Measurements from ENCODE around the gene LGMN. TPM values are rescaled to one million over a fixed set of nuclear protein-coding genes. Genes with fewer than 3 reads are reported as not detected.

LGMN gene
- total and polyA plus RNA-seq, 12 donors: 82.2 to 211 (median 103) TPM

- 69 to 73% methylated on average over 13 of the region's 13 CpGs for WGBS, 2 donors
- Histone ChIP-seq H3K36me3 (peaks cover 0 to 43% (median 3%) of the 10 kb centered on the region in 9 donors), H3K27me3 (no peaks in the 10 kb centered on the region), H3K9me3 (no peaks in the 10 kb centered on the region), H3K4me1 (peaks cover 0 to 64% (median 29%) of the 10 kb centered on the region in 9 donors), H3K4me3 (peak overlapping the region in 1 of 10 donors; percentile 62), H3K27ac (peak overlapping the region in 4 of 10 donors; percentile 8 to 95 (median 47))
- DNase-seq: no peak
- intact Hi-C loops (cut with DNase I): loop anchor here in 1 of 10 donors (5.0 kb wide), 1 partner anchor 393 kb away; no protein-coding TSS in a partner anchor
- ATAC-seq: peak in 2 of 8 donors; percentile 5 to 7
- TF ChIP-seq, protein P1, sequence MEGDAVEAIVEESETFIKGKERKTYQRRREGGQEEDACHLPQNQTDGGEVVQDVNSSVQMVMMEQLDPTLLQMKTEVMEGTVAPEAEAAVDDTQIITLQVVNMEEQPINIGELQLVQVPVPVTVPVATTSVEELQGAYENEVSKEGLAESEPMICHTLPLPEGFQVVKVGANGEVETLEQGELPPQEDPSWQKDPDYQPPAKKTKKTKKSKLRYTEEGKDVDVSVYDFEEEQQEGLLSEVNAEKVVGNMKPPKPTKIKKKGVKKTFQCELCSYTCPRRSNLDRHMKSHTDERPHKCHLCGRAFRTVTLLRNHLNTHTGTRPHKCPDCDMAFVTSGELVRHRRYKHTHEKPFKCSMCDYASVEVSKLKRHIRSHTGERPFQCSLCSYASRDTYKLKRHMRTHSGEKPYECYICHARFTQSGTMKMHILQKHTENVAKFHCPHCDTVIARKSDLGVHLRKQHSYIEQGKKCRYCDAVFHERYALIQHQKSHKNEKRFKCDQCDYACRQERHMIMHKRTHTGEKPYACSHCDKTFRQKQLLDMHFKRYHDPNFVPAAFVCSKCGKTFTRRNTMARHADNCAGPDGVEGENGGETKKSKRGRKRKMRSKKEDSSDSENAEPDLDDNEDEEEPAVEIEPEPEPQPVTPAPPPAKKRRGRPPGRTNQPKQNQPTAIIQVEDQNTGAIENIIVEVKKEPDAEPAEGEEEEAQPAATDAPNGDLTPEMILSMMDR (IDR thresholded peaks at IDR 0.05): no peak
Measured at GRCh38 chr14:92655419-92656201, 92.8 kb downstream of the LGMN start.

- H3K9me3 ChIP-seq: no peaks in the 10 kb centered on the region
- H3K27me3 ChIP-seq: no peaks in the 10 kb centered on the region
- 91 to 92% methylated on average over 18 of the region's 18 CpGs for WGBS, 2 donors
- TF ChIP-seq, protein P1 (IDR thresholded peaks at IDR 0.05): no peak
- peaks cover 0 to 42% (median 0%) of the 10 kb centered on the region in 9 donors for H3K36me3 ChIP-seq
- peak overlapping the region in 1 of 10 donors; percentile 95 for H3K27ac ChIP-seq
- intact Hi-C loops (cut with DNase I): no loop called here
- ATAC-seq (no peak), DNase-seq (no peak)
- H3K4me3 ChIP-seq: peak overlapping the region in 4 of 10 donors; percentile 29 to 62 (median 34)
- peaks cover 0 to 64% (median 18%) of the 10 kb centered on the region in 9 donors for H3K4me1 ChIP-seq
Measured at GRCh38 chr14:92654239-92654901, 94.1 kb downstream of the LGMN start.

Other genes with a start within 250 kb of the LGMN start
- 10 to 100 TPM in 8 of 10 donors, 1 to 10 TPM in 2; 9.4 to 24.0 (median 12.7) TPM for gene RIN3, start 234.8 kb downstream of the LGMN start, total RNA-seq
- 1 to 10 TPM; 7.2 to 9.0 TPM for gene RIN3, start 234.8 kb downstream of the LGMN start, polyA plus RNA-seq
- gene GOLGA5, start 45.7 kb upstream of the LGMN start, total RNA-seq: 10 to 100 TPM; 18.5 to 25.5 (median 21.9) TPM
- gene GOLGA5, start 45.7 kb upstream of the LGMN start, polyA plus RNA-seq: 10 to 100 TPM; 18.6 to 27.7 TPM
- not detected for gene CHGA, start 174.5 kb upstream of the LGMN start, total RNA-seq
- under 1 TPM in 1 of 2 donors, not detected in 1; 0.14 TPM for gene CHGA, start 174.5 kb upstream of the LGMN start, polyA plus RNA-seq

All from heart right ventricle (tissue), 16 donors.